ENCODE measurements around the gene RPS27A. TPM values are rescaled to one million over a fixed set of nuclear protein-coding genes. Genes with fewer than 3 reads are reported as not detected.

The RPS27A gene
- total RNA-seq, result 100 to 1,000 TPM; 410 to 463 TPM

DNA sequence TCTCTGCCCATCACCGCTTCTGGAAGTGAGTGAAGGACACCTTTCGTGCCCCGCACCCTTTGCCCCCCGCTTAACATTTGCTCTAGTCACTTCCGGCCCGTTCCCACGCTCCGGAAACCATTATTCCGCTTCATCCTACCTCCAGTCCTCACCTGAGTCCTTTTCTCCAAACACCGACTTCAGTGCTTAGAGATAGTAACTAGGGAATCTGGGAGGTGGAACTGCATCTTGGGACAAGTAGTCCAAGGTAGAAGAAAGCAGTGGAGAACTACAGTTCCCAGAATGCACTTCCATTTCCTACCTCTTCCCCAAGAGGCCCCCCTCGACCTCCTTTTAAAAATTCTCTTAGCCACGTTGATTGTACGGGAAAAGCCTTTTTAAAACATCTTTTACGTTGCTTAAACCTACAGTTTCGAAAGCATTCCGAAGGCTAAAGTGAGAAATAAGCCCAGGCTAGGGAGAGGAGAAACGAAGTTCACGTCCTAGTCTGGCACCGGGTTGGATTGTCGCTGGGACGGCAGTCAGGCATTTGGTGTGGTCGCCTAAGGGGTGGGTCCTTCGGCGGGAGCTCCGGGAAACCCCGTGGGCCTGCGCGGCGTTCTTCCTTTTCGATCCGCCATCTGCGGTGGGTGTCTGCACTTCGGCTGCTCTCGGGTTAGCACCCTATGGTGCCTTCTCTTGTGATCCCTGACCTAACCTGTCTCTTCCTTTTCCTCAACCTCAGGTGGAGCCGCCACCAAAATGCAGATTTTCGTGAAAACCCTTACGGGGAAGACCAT is at the start of gene RPS27A, which contains the start of gene CLHC1:
RPS27A (plus strand) TSS at position 605 of the 779 bp plus-strand sequence; CDS start at position 742, 137 bp downstream.
CLHC1 (minus strand) TSS at position 210 of the 779 bp plus-strand sequence. CDS start 9,882 bp downstream, outside the sequence.

DNA sequence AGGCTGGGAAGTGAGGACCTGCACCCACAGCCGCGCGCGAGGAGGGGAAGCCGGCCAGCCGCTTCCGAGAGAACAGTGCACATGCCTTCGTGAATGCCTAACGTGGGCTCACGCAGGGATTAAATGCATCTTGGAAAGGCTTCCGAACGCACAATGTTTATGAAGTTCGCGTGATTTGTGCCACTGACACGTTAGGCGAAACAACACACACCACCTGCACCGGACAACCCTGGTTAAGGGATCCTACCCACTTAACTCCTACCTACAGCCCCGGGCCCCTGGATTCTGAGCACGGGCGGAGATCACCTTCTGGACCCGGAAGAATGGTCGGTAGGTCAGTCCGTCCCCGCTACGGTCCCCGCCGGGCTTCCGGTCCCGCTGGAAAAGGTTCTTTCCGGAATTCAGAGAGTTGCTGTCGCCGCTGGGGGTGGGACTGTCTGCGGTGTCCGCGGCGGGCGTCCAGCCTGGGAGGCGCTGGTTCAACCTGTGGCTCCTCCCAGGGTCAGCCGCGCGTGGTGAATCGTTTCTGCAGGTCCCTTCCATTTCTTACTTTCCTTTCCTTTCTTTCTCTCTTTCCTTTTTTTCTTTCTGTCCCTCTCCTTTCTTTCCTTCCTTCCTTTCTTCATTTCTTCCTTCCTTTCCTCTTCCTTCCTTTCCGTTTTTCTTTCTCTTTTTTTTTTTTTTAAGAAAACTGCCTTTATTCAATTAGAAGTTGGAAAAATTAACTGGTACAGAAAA is 36.6 kb downstream of the RPS27A start, which contains the start of gene MTIF2:
MTIF2 (minus strand) TSS at position 325 of the 738 bp plus-strand sequence. CDS start 5,373 bp downstream, outside the sequence.

Other genes with a start within 250 kb of the RPS27A start
- 100 to 1,000 TPM; 127 to 158 TPM for gene RTN4, start 182.2 kb upstream of the RPS27A start, total RNA-seq
- 1 to 10 TPM; 3.1 to 8.0 TPM for gene CLHC1, start 395 bp upstream of the RPS27A start, total RNA-seq
- 10 to 100 TPM; 37.2 to 42.3 TPM for gene MTIF2, start 36.5 kb downstream of the RPS27A start, total RNA-seq
- gene CCDC88A, start 187.2 kb downstream of the RPS27A start, total RNA-seq, result 10 to 100 TPM; 35.3 to 57.8 TPM